ENCODE data around the gene RAB3GAP1. TPM values are rescaled to one million over a fixed set of nuclear protein-coding genes. Genes with fewer than 3 reads are reported as not detected.

RAB3GAP1 gene
- total and polyA plus RNA-seq, 12 donors = 17.5 to 64.2 (median 50.9) TPM

DNA sequence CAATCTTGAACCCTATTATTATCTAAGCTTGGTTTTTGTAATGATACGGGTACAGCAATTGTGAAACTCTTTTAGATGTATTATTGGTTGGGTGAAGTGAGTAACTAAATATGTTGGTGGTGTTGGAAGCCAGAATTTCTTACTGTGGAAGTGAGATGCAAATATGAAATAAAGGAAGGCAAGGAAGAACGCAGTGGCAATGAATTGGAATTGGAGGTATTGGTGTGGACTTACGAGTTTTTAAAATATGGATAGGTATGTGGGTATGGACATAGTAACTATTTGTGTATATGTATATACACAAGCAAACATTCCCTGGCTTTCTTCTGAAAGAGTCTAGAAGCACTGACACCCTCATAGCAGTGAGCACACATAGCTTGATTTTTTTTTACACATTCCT lies 105.8 kb downstream of the RAB3GAP1 start:
- Histone ChIP-seq H3K4me3 (no peak overlapping the region), H3K9me3 (no peaks in the 10 kb centered on the region), H3K27ac (no peak overlapping the region), H3K36me3 (peaks cover 0 to 100% (median 40%) of the 10 kb centered on the region in 9 donors), H3K4me1 (no peaks in the 10 kb centered on the region), H3K27me3 (no peaks in the 10 kb centered on the region)
- DNase-seq (no peak), ATAC-seq (no peak)
- TF ChIP-seq, protein P1, sequence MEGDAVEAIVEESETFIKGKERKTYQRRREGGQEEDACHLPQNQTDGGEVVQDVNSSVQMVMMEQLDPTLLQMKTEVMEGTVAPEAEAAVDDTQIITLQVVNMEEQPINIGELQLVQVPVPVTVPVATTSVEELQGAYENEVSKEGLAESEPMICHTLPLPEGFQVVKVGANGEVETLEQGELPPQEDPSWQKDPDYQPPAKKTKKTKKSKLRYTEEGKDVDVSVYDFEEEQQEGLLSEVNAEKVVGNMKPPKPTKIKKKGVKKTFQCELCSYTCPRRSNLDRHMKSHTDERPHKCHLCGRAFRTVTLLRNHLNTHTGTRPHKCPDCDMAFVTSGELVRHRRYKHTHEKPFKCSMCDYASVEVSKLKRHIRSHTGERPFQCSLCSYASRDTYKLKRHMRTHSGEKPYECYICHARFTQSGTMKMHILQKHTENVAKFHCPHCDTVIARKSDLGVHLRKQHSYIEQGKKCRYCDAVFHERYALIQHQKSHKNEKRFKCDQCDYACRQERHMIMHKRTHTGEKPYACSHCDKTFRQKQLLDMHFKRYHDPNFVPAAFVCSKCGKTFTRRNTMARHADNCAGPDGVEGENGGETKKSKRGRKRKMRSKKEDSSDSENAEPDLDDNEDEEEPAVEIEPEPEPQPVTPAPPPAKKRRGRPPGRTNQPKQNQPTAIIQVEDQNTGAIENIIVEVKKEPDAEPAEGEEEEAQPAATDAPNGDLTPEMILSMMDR (IDR thresholded peaks at IDR 0.05) = no peak
- 98 to 99% methylated on average over 3 of the region's 3 CpGs for WGBS, 2 donors
- intact Hi-C loops (cut with DNase I) = no loop called here

DNA sequence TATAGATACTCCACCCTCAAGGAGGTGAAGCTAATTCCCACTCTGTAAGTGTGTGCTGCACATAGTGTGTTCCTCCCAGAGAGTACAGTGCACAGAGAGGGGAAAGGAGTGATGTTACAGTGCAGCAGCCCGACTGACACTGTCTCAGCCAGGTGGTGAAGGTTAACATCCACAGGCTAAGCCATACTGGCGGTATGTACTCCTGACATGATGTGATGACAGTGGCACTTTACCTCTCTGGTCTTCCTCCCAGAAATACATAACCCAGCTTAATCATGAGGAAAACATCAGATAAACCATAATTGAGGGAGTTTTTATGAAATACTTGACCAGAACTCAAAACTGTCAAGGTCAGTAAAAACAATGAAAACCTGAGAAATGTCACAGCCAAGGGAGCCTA lies 107.1 kb downstream of the RAB3GAP1 start:
- no peaks in the 10 kb centered on the region for H3K4me1 ChIP-seq
- DNase-seq (no peak), ATAC-seq (no peak)
- intact Hi-C loops (cut with DNase I) = no loop called here
- no peaks in the 10 kb centered on the region for H3K27me3 ChIP-seq
- H3K9me3 ChIP-seq = no peaks in the 10 kb centered on the region
- TF ChIP-seq, protein P1 (IDR thresholded peaks at IDR 0.05) = no peak
- no peak overlapping the region for H3K27ac ChIP-seq
- H3K36me3 ChIP-seq = peaks cover 0 to 100% (median 40%) of the 10 kb centered on the region in 9 donors
- H3K4me3 ChIP-seq = no peak overlapping the region
- 83 to 91% methylated on average over 2 of the region's 2 CpGs for WGBS, 2 donors

DNA sequence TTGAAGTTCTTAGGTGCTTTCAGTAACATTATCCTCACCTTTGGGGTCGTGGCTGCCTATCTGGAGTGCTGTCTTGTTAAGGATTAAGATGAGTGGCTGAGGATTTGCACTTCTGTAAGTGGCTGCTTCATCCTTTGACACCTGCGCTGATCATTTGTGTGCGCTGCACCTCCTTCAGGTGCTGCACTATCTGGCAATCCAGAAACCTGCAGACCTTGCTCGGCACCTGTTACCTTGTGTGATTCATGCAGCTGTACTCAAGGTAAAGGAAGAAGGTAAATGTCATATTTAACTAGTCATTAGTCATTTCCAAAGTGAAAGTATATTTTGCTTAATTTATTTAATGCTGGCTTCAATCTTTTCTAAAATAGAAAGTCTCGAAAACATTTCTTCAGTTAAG lies 110.3 kb downstream of the RAB3GAP1 start:
- WGBS, 2 donors = 92 to 94% methylated on average over 5 of the region's 5 CpGs
- no peaks in the 10 kb centered on the region for H3K9me3 ChIP-seq
- H3K36me3 ChIP-seq = peaks cover 0 to 100% (median 59%) of the 10 kb centered on the region in 9 donors
- H3K27me3 ChIP-seq = no peaks in the 10 kb centered on the region
- H3K4me3 ChIP-seq = no peak overlapping the region
- H3K4me1 ChIP-seq = no peaks in the 10 kb centered on the region
- ATAC-seq = no peak
- H3K27ac ChIP-seq = no peak overlapping the region
- DNase-seq = no peak
- TF ChIP-seq, protein P1 (IDR thresholded peaks at IDR 0.05) = no peak
- intact Hi-C loops (cut with DNase I) = no loop called here

DNA sequence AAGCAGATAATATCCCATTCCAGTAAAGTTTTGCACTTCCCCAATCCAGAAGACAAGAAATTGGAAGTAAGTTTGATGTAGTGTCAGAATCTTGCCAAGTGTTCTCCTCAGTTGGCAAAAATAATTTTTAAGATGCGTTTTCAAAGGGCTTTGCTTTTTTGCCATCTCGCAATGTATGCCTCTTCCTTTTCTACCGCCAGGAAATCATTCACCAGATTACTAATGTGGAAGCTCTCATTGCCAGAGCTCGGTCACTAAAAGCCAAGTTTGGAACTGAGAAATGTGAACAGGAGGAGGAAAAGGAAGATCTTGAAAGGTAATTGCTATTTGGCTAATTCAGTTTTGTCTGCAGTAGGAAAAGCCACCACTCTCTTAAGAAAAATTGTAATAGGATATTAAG lies 110.7 kb downstream of the RAB3GAP1 start:
- DNase-seq (no peak), ATAC-seq (no peak)
- WGBS, 2 donors = 67 to 73% methylated on average over 4 of the region's 4 CpGs
- peaks cover 0 to 100% (median 62%) of the 10 kb centered on the region in 9 donors for H3K36me3 ChIP-seq
- TF ChIP-seq, protein P1 (IDR thresholded peaks at IDR 0.05) = no peak
- intact Hi-C loops (cut with DNase I) = no loop called here
- no peak overlapping the region for H3K4me3 ChIP-seq
- no peaks in the 10 kb centered on the region for H3K9me3 ChIP-seq
- no peaks in the 10 kb centered on the region for H3K27me3 ChIP-seq
- no peaks in the 10 kb centered on the region for H3K4me1 ChIP-seq
- H3K27ac ChIP-seq = no peak overlapping the region

Data from heart right ventricle (tissue), 16 donors.